Measurements from ENCODE around the gene WDR13.

- no peak for TF ChIP-seq CTCF (optimal IDR thresholded peaks at IDR 0.05 in 1 of 3, IDR thresholded peaks at IDR 0.05 in 1 of 3, conservative IDR thresholded peaks at IDR 0.05 in 1 of 3; ENCODE audit: extremely low read depth in 1 of 3, insufficient read depth in 2 of 3, low read length in 3 of 3)
- no peak for TF ChIP-seq EZH2 (IDR thresholded peaks at IDR 0.05; ENCODE audit: low read length)
These were observed 39.0 kb upstream of the WDR13 start for GRCh38 chrX:48558271-48558670.

All from keratinocyte (primary cell).